HUES64 (cell line): ENCODE results near the gene XRCC3.

Experiments used
- H3K27ac ChIP-seq: 2 replicates; pipeline ENCODE4 v1.7.0; 2013; ENCODE audit warnings: low read depth, low read length, inconsistent platforms
- H3K27me3 ChIP-seq: 2 replicates; pipeline ENCODE4 v1.6.1; 2013; ENCODE audit warnings: mild to moderate bottlenecking, low read length; ENCODE audit not compliant: insufficient read depth
- H3K36me3 ChIP-seq: 2 replicates; pipeline ENCODE4 v1.6.1; 2013; ENCODE audit warnings: mild to moderate bottlenecking, low read length; ENCODE audit not compliant: insufficient read depth
- H3K4me1 ChIP-seq: 2 replicates; pipeline ENCODE4 v1.6.1; 2013; ENCODE audit warnings: mild to moderate bottlenecking, low read length, moderate library complexity; ENCODE audit not compliant: insufficient read depth
- H3K4me3 ChIP-seq: 2 replicates; pipeline ENCODE4 v1.5.1; 2013; ENCODE audit warnings: mild to moderate bottlenecking, low read length, moderate library complexity
- H3K9ac ChIP-seq: 2 replicates; pipeline ENCODE4 v1.6.1; 2013; ENCODE audit warnings: mild to moderate bottlenecking, low read depth, low read length
- H3K9me3 ChIP-seq: 2 replicates; pipeline ENCODE4 v1.6.1; 2013; ENCODE audit warnings: low read depth, low read length; ENCODE audit not compliant: insufficient read depth
- WGBS: fragments of 150-250, 120-280 bp; methylation state at CpG from one replicate; pipeline ENCODE4 v1.1.7; 2013; ENCODE audit warnings: missing lambda C conversion rate; 5-methylcytosine and 5-hydroxymethylcytosine counted together

Gene XRCC3

DNA sequence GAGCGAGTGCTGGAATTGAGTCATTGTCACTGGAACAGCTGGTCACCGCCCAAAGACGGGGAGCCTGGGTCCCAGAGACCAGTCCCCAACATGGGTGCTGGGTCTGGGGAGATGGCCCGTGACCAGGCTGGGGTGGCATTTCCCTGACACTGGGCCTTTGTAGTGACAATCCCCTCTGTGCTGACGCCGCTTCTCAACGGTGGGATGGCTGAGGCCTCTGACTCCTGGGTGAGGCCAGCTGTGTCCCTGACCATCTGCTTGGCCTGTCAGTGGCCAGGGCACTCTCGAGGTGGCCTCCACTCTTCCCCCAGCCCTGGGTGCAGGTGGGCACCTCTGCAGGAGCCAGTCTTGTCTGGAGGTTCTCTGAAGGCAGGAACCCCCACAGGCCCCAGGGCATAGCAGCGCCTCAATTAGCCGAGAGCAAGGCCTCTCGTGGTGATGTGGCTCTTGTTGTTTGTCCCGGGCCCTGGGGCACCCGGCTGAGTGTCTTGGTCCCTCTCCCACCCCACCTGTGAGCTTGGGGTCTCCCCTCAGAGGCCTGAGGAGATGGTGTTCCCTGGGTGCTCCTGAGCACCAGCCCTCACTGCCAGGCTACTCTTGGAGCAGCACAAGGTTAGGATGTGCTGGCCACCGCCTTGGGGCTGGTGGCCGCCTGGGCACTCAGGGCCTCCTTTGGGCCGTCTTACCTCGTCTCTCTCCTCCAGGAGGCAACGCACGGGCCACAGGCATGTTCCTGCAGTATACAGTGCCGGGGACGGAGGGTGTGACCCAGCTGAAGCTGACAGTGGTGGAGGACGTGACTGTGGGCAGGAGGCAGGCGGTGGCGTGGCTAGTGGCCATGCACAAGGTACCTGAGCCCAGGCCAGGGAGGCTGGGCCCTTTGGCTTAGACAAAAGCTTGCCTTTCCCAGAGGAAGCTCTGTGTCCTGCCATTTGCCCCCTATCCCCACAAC, 16.9 kb upstream of the XRCC3 start:
- no peaks in the 10 kb centered on the region for H3K27me3 ChIP-seq
- WGBS: 96% methylated on average over 24 of the region's 24 CpGs
- H3K27ac ChIP-seq: no peak overlapping the region
- no peak overlapping the region for H3K9ac ChIP-seq
- H3K4me3 ChIP-seq: no peak overlapping the region
- peaks cover 49% of the 10 kb centered on the region for H3K36me3 ChIP-seq
- H3K4me1 ChIP-seq: no peaks in the 10 kb centered on the region; the same call in 1 of the 2 replicates
- no peaks in the 10 kb centered on the region for H3K9me3 ChIP-seq

- H3K27me3 ChIP-seq: no peaks in the 10 kb centered on the region
- no peak overlapping the region for H3K9ac ChIP-seq
- no peak overlapping the region for H3K4me3 ChIP-seq
- WGBS: 95% methylated on average over 15 of the region's 15 CpGs
- no peaks in the 10 kb centered on the region for H3K9me3 ChIP-seq
- peaks cover 49% of the 10 kb centered on the region for H3K36me3 ChIP-seq
- no peak overlapping the region for H3K27ac ChIP-seq
- H3K4me1 ChIP-seq: no peaks in the 10 kb centered on the region; the same call in 1 of the 2 replicates
These were observed 16.2 kb upstream of the XRCC3 start for GRCh38 chr14:103731481-103731880.

- H3K9ac ChIP-seq: no peak overlapping the region
- no peaks in the 10 kb centered on the region; the same call in 1 of the 2 replicates for H3K4me1 ChIP-seq
- no peak overlapping the region for H3K27ac ChIP-seq
- no peaks in the 10 kb centered on the region for H3K9me3 ChIP-seq
- no peaks in the 10 kb centered on the region for H3K27me3 ChIP-seq
- H3K36me3 ChIP-seq: peaks cover 49% of the 10 kb centered on the region
- H3K4me3 ChIP-seq: no peak overlapping the region
- WGBS: 95% methylated on average over 15 of the region's 15 CpGs
These were observed 15.3 kb upstream of the XRCC3 start for GRCh38 chr14:103730490-103731035.

GRCh38 chr14:103729496-103730448, 14.5 kb upstream of the XRCC3 start:
- peaks cover 46% of the 10 kb centered on the region for H3K36me3 ChIP-seq

DNA sequence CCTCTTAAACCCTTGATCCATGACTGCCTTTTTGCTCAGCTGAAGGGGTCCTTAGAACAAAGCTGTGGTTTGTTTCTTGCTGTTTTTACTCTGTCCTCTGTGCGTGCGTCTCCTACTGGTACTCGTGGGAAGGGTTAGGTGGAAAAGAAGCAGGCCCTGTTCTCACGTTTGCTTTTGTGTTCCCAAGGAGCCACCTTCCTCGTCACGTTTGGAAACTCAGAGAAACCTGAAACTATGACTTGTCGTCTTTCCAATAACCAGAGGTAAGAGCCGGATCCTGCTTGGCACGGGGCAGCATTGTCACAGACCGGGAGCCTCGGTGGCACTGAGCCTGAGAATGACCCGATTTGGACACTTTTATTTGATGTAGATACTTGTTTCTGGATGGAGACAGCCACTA, 13.5 kb upstream of the XRCC3 start:
- H3K27me3 ChIP-seq: no peaks in the 10 kb centered on the region
- H3K9me3 ChIP-seq: no peaks in the 10 kb centered on the region
- H3K4me3 ChIP-seq: no peak overlapping the region
- H3K27ac ChIP-seq: no peak overlapping the region
- H3K9ac ChIP-seq: no peak overlapping the region
- 93% methylated on average over 12 of the region's 12 CpGs for WGBS
- no peaks in the 10 kb centered on the region for H3K4me1 ChIP-seq
- H3K36me3 ChIP-seq: peaks cover 43% of the 10 kb centered on the region

More at GRCh38 chr14:103729496-103730448, 14.5 kb upstream of the XRCC3 start:
- Histone ChIP-seq H3K27ac (no peak overlapping the region), H3K4me3 (no peak overlapping the region), H3K4me1 (no peaks in the 10 kb centered on the region), H3K9me3 (no peaks in the 10 kb centered on the region), H3K27me3 (no peaks in the 10 kb centered on the region), H3K9ac (no peak overlapping the region)
- WGBS: 95% methylated on average over 24 of the region's 24 CpGs

DNA sequence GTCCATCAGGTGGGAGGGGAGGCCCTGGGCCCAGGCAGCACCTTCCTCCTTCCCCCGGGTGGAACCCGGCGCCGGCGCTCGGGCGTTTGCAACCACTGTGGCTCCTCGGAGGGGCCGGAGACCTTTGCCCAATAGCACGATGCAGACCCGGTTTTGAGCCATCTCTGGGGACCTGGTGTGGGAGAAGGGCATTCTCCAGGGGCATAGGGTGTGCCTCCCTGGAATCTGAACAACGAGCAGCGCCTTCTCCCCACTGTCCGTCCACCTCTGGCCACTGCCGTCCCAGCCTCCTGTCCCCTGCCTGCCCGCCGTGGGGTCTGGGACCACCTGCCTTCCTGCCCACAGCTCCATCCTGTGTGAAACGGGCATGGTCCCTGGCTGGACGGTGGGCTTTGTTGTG, 12.9 kb upstream of the XRCC3 start:
- Histone ChIP-seq H3K27me3 (no peaks in the 10 kb centered on the region), H3K9ac (no peak overlapping the region), H3K27ac (no peak overlapping the region), H3K36me3 (peaks cover 37% of the 10 kb centered on the region), H3K9me3 (no peaks in the 10 kb centered on the region), H3K4me1 (no peaks in the 10 kb centered on the region), H3K4me3 (no peak overlapping the region)
- WGBS: 95% methylated on average over 19 of the region's 19 CpGs

GRCh38 chr14:103727313-103727980, 12.2 kb upstream of the XRCC3 start:
- H3K4me1 ChIP-seq: no peaks in the 10 kb centered on the region
- peaks cover 32% of the 10 kb centered on the region for H3K36me3 ChIP-seq
- no peaks in the 10 kb centered on the region for H3K27me3 ChIP-seq
- no peak overlapping the region for H3K27ac ChIP-seq
- no peak overlapping the region for H3K4me3 ChIP-seq
- 93% methylated on average over 53 of the region's 53 CpGs for WGBS
- no peaks in the 10 kb centered on the region for H3K9me3 ChIP-seq
- no peak overlapping the region for H3K9ac ChIP-seq

DNA sequence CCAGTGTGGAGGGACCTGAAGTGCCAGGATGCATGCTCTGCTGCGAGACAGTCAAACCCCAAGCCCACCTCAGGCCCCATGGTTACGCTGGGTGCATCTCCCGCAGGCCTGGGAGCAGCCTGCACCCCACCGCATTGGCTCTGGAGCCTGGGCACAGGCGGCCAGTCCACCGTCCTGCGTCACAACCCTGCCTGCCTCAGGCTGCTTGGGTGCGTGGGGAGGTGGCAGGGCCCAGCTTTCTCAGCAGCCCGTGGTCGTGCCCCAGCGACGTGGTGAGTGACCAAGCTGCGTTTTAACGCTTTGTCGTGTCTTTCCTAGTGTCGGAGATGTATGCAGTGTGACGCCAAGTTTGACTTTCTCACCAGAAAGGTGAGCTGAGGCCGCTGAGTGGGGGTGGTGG, 11.2 kb upstream of the XRCC3 start:
- Histone ChIP-seq H3K27me3 (no peaks in the 10 kb centered on the region), H3K4me3 (no peak overlapping the region), H3K36me3 (peaks cover 28% of the 10 kb centered on the region), H3K9ac (no peak overlapping the region), H3K9me3 (no peaks in the 10 kb centered on the region), H3K27ac (no peak overlapping the region), H3K4me1 (no peaks in the 10 kb centered on the region)
- WGBS: 93% methylated on average over 18 of the region's 18 CpGs

- Histone ChIP-seq H3K36me3 (peaks cover 28% of the 10 kb centered on the region), H3K4me3 (no peak overlapping the region), H3K4me1 (no peaks in the 10 kb centered on the region), H3K9me3 (no peaks in the 10 kb centered on the region), H3K27me3 (no peaks in the 10 kb centered on the region), H3K27ac (no peak overlapping the region), H3K9ac (no peak overlapping the region; the same call in 1 of the 2 replicates)
- WGBS: 95% methylated on average over 16 of the region's 16 CpGs
These were observed 10.6 kb upstream of the XRCC3 start for GRCh38 chr14:103725739-103726395.

- H3K27ac ChIP-seq: no peak overlapping the region
- H3K9ac ChIP-seq: peak overlapping the region; percentile 31; the same call in 1 of the 2 replicates
- H3K36me3 ChIP-seq: peaks cover 21% of the 10 kb centered on the region
- H3K9me3 ChIP-seq: no peaks in the 10 kb centered on the region
- H3K4me1 ChIP-seq: no peaks in the 10 kb centered on the region
- no peak overlapping the region for H3K4me3 ChIP-seq
- whole genome bisulfite sequencing: 94% methylated on average over 29 of the region's 29 CpGs
- H3K27me3 ChIP-seq: no peaks in the 10 kb centered on the region
These were observed 9.9 kb upstream of the XRCC3 start for GRCh38 chr14:103725001-103725682.
